HG03378 (cell line): ENCODE results near the gene FKRP.

Experiments
- ATAC-seq: cut with Tn5 transposase; IDR thresholded peaks from one replicate; pipeline ENCODE4 v1.9.1; 2021; ENCODE audit warnings: mild to moderate bottlenecking, moderate library complexity; ENCODE audit not compliant: unreplicated experiment

The FKRP gene

GRCh38 chr19:46731584-46731983 is 14.3 kb upstream of the FKRP start:
- no peak for ATAC-seq

- no peak for ATAC-seq
Observed at GRCh38 chr19:46732172-46732938, 13.5 kb upstream of the FKRP start.

- ATAC-seq: no peak
Observed at GRCh38 chr19:46732966-46733689, 12.7 kb upstream of the FKRP start.

- no peak for ATAC-seq
Observed at GRCh38 chr19:46733690-46734292, 12.1 kb upstream of the FKRP start.

- no peak for ATAC-seq
Observed at GRCh38 chr19:46736531-46737297, 9.1 kb upstream of the FKRP start.

GRCh38 chr19:46737298-46737654 is 8.6 kb upstream of the FKRP start:
- no peak for ATAC-seq

GRCh38 chr19:46737761-46738171 is 8.1 kb upstream of the FKRP start:
- no peak for ATAC-seq

GRCh38 chr19:46739290-46739771 is 6.5 kb upstream of the FKRP start:
- ATAC-seq: no peak

GRCh38 chr19:46741447-46741846 is 4.4 kb upstream of the FKRP start:
- no peak for ATAC-seq

- ATAC-seq: no peak
Observed at GRCh38 chr19:46742926-46743480, 2.9 kb upstream of the FKRP start.

GRCh38 chr19:46744005-46744691 is 1.7 kb upstream of the FKRP start:
- no peak for ATAC-seq

GRCh38 chr19:46745030-46745429 is 827 bp upstream of the FKRP start:
- no peak for ATAC-seq

GRCh38 chr19:46746281-46747057 is 612 bp downstream of the FKRP start, which contains the start of gene STRN4:
TSS of gene STRN4 (minus strand) at chr19:46746450. CDS start at chr19:46746430, 20 bp downstream.
- no peak for ATAC-seq

- no peak for ATAC-seq
Observed at GRCh38 chr19:46748325-46749109, 2.7 kb downstream of the FKRP start.

- ATAC-seq: no peak
Observed at GRCh38 chr19:46753420-46754155, 7.7 kb downstream of the FKRP start.

GRCh38 chr19:46755077-46755852 is 9.4 kb downstream of the FKRP start:
- ATAC-seq: no peak
